ENCODE results near the gene UNK. TPM values are rescaled to one million over a fixed set of nuclear protein-coding genes. Genes with fewer than 3 reads are reported as not detected.
A peak's percentile ranks its signal among the peaks of the same experiment; 100 is the strongest.

The UNK gene
- total RNA-seq, 1 experiment from 2014 or later = 19.6 TPM

- peak; percentile 85 for DNase-seq (ENCODE audit: low spot score)
- in situ Hi-C loops (cut with HindIII; ENCODE audit: low sequenced_read_pairs) = no loop called here
These were observed 42.9 kb downstream of the UNK start for GRCh38 chr17:75827308-75828075.

- no peak for DNase-seq (ENCODE audit: low spot score)
- in situ Hi-C loops (cut with HindIII; ENCODE audit: low sequenced_read_pairs) = no loop called here
These were observed 43.4 kb downstream of the UNK start for GRCh38 chr17:75828076-75828400.

GRCh38 chr17:75828741-75829140 lies 44.1 kb downstream of the UNK start:
- in situ Hi-C loops (cut with HindIII; ENCODE audit: low sequenced_read_pairs) = no loop called here

GRCh38 chr17:75829747-75830146 lies 45.1 kb downstream of the UNK start:
- in situ Hi-C loops (cut with HindIII; ENCODE audit: low sequenced_read_pairs) = no loop called here

More at GRCh38 chr17:75828741-75829140, 44.1 kb downstream of the UNK start:
- DNase-seq (ENCODE audit: low spot score) = no peak

GRCh38 chr17:75830164-75831031 lies 45.8 kb downstream of the UNK start:
- in situ Hi-C loops (cut with HindIII; ENCODE audit: low sequenced_read_pairs) = no loop called here
- DNase-seq (ENCODE audit: low spot score) = no peak

More at GRCh38 chr17:75829747-75830146, 45.1 kb downstream of the UNK start:
- no peak for DNase-seq (ENCODE audit: low spot score)

GRCh38 chr17:75831032-75831571 lies 46.5 kb downstream of the UNK start:
- in situ Hi-C loops (cut with HindIII; ENCODE audit: low sequenced_read_pairs) = no loop called here
- no peak for DNase-seq (ENCODE audit: low spot score)

GRCh38 chr17:75832164-75832651 lies 47.6 kb downstream of the UNK start:
- in situ Hi-C loops (cut with HindIII; ENCODE audit: low sequenced_read_pairs) = no loop called here
- DNase-seq (ENCODE audit: low spot score) = no peak

- in situ Hi-C loops (cut with HindIII; ENCODE audit: low sequenced_read_pairs) = no loop called here
- DNase-seq (ENCODE audit: low spot score) = peak; percentile 35
These were observed 48.2 kb downstream of the UNK start for GRCh38 chr17:75832652-75833400.

- in situ Hi-C loops (cut with HindIII; ENCODE audit: low sequenced_read_pairs) = no loop called here
- DNase-seq (ENCODE audit: low spot score) = no peak
These were observed 49.8 kb downstream of the UNK start for GRCh38 chr17:75834279-75834920.

GRCh38 chr17:75834928-75835653 lies 50.5 kb downstream of the UNK start:
- DNase-seq (ENCODE audit: low spot score) = no peak

GRCh38 chr17:75835654-75835987 lies 51.0 kb downstream of the UNK start:
- in situ Hi-C loops (cut with HindIII; ENCODE audit: low sequenced_read_pairs) = no loop called here
- DNase-seq (ENCODE audit: low spot score) = no peak

More at GRCh38 chr17:75834928-75835653, 50.5 kb downstream of the UNK start:
- in situ Hi-C loops (cut with HindIII; ENCODE audit: low sequenced_read_pairs) = no loop called here

GRCh38 chr17:75836605-75837004 lies 52.0 kb downstream of the UNK start:
- no peak for DNase-seq (ENCODE audit: low spot score)
- in situ Hi-C loops (cut with HindIII; ENCODE audit: low sequenced_read_pairs) = no loop called here

- in situ Hi-C loops (cut with HindIII; ENCODE audit: low sequenced_read_pairs) = no loop called here
- DNase-seq (ENCODE audit: low spot score) = no peak
These were observed 53.3 kb downstream of the UNK start for GRCh38 chr17:75837899-75838298.

GRCh38 chr17:75838410-75838809 lies 53.8 kb downstream of the UNK start:
- in situ Hi-C loops (cut with HindIII; ENCODE audit: low sequenced_read_pairs) = no loop called here
- DNase-seq (ENCODE audit: low spot score) = no peak

GRCh38 chr17:75839942-75840798 lies 55.6 kb downstream of the UNK start:
- in situ Hi-C loops (cut with HindIII; ENCODE audit: low sequenced_read_pairs) = no loop called here
- no peak for DNase-seq (ENCODE audit: low spot score)

- DNase-seq (ENCODE audit: low spot score) = no peak
- in situ Hi-C loops (cut with HindIII; ENCODE audit: low sequenced_read_pairs) = no loop called here
These were observed 56.2 kb downstream of the UNK start for GRCh38 chr17:75840799-75841164.

GRCh38 chr17:75842411-75842810 lies 57.8 kb downstream of the UNK start:
- in situ Hi-C loops (cut with HindIII; ENCODE audit: low sequenced_read_pairs) = no loop called here
- DNase-seq (ENCODE audit: low spot score) = no peak

All from G401 (cell line).